ENCODE data around the gene ANKUB1. TPM values are rescaled to one million over a fixed set of nuclear protein-coding genes. Genes with fewer than 3 reads are reported as not detected.
A peak's percentile ranks its signal among the peaks of the same experiment; 100 is the strongest.

Gene ANKUB1
- total RNA-seq, 1 experiment from 2014 or later = not detected

- Histone ChIP-seq H3K27me3 (ENCODE audit: control insufficient read depth, insufficient read depth, low read length) (no peaks in the 10 kb centered on the region), H3K4me3 (ENCODE audit: insufficient read depth, low read depth, low read length) (no peak overlapping the region), H3K36me3 (replicated peaks; ENCODE audit: control insufficient read depth, insufficient read depth, low read length) (no peaks in the 10 kb centered on the region)
- no peak for DNase-seq
Measured at GRCh38 chr3:149723781-149724180, 68.6 kb downstream of the ANKUB1 start.

- no peak overlapping the region for H3K4me3 ChIP-seq (ENCODE audit: insufficient read depth, low read depth, low read length)
- H3K36me3 ChIP-seq (replicated peaks; ENCODE audit: control insufficient read depth, insufficient read depth, low read length) = no peaks in the 10 kb centered on the region
- no peaks in the 10 kb centered on the region for H3K27me3 ChIP-seq (ENCODE audit: control insufficient read depth, insufficient read depth, low read length)
- no peak for DNase-seq
Measured at GRCh38 chr3:149720918-149721317, 71.4 kb downstream of the ANKUB1 start.

DNA sequence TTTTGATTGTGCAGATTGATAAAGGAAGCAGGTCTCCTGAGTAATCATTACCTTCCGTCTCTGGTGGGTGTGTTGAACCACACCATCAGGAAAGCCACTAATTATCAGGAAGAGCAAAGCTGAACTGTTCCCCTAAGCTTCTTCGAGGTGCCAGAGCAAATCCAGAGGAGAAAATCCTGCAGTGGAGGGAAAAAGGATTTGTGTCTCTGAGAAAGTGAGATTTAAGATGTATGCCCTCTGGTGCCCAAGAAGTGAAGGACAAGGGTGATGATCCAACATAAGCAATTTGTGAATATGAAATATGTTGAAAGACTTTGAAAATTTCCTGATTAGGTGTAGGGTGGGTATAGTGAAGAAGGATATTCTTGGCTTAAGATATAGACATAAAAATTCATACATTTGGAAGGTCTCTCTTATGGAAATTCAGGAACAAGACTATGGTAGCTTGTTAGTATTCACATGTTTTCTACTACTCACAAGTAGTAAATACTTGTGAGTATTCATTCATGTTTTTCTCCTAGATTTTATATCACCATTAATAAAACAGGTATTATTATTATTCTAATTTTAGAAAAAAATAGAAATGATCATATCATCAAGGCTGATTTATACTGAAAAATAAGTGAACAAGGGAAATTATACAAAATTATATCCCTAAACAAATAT lies 74.8 kb downstream of the ANKUB1 start:
- Histone ChIP-seq H3K4me3 (ENCODE audit: insufficient read depth, low read depth, low read length) (no peak overlapping the region), H3K27me3 (ENCODE audit: control insufficient read depth, insufficient read depth, low read length) (no peaks in the 10 kb centered on the region), H3K36me3 (replicated peaks; ENCODE audit: control insufficient read depth, insufficient read depth, low read length) (no peaks in the 10 kb centered on the region)
- peak; percentile 69 for DNase-seq

GRCh38 chr3:149716984-149717383 lies 75.4 kb downstream of the ANKUB1 start:
- DNase-seq = no peak
- Histone ChIP-seq H3K27me3 (ENCODE audit: control insufficient read depth, insufficient read depth, low read length) (no peaks in the 10 kb centered on the region), H3K36me3 (replicated peaks; ENCODE audit: control insufficient read depth, insufficient read depth, low read length) (no peaks in the 10 kb centered on the region), H3K4me3 (ENCODE audit: insufficient read depth, low read depth, low read length) (no peak overlapping the region)

DNA sequence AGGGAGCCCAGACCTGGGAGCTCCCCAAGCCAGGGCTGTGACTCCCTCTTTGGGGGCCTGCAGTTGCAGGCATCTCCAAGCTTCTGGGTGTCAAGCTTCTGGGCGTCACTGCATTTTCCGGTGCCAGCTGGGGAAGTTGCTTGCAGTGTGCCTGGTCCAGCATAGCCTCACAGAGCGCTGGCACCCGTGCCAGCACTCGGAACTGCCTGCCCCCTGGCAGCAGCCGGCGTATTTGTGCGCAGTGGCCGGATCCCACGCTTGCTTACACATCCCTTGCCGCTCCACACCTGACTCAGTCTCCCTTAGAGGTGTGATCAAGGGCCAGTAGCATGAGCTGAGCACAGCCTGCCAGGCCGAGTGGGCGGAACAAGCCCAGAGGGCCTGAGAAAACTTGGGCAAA lies 77.1 kb downstream of the ANKUB1 start:
- H3K4me3 ChIP-seq (ENCODE audit: insufficient read depth, low read depth, low read length) = no peak overlapping the region
- no peaks in the 10 kb centered on the region for H3K27me3 ChIP-seq (ENCODE audit: control insufficient read depth, insufficient read depth, low read length)
- DNase-seq = no peak
- H3K36me3 ChIP-seq (replicated peaks; ENCODE audit: control insufficient read depth, insufficient read depth, low read length) = no peaks in the 10 kb centered on the region

DNA sequence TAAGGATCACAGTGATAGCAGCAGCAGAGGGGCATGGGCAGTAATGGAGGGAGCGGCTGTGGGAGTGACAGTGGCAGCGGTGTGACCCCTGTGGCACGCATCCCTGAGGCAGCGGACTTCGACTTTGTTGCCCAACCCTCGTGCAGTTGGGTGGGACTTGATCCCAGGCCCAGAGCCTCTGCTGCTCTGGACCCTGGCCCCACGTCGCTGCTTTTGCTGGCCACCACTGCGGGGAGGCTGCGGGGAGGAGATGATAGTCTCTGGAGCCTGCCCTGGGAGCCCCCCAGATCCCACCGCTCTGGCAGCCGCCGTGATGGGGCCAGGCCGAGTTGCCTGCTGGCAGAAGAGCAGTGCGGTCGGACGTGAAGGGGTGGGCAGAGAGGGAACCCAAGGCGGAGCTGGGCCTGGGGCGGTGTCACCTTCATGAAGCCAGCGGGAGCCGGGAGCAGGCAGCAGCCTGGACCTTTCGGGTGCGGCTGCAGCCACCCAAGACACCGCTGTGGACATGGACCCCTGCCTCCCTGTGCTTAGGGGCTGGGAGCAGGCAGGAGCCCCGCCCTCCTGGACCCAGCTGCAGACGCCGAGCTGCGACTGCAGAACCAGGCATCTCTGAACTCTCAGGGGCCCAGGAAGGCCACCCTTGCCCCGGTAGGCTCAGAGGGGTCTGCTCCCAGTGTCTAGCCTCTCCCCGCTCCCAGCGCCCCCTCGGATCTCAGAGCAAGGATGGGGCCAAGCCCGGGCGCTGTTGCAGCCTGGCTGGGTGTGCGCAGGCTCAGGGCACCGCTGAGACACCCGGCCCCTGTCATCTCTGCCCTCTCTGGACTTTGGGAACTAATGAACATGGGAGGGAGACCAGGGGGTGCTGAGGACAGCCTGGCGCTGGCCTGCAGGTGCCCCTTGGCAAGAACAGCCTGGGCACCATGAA lies 78.4 kb downstream of the ANKUB1 start:
- no peak overlapping the region for H3K4me3 ChIP-seq (ENCODE audit: insufficient read depth, low read depth, low read length)
- H3K36me3 ChIP-seq (replicated peaks; ENCODE audit: control insufficient read depth, insufficient read depth, low read length) = no peaks in the 10 kb centered on the region
- no peaks in the 10 kb centered on the region for H3K27me3 ChIP-seq (ENCODE audit: control insufficient read depth, insufficient read depth, low read length)
- DNase-seq = peak; percentile 27

Other genes with a start within 250 kb of the ANKUB1 start
- 14.1 and 22.0 TPM in 2 replicates for gene WWTR1, start 134.5 kb downstream of the ANKUB1 start, total RNA-seq (2014; rRNA removed; shearing (Covaris generic))
- gene COMMD2, start 40.1 kb downstream of the ANKUB1 start, total RNA-seq (2014; rRNA removed; shearing (Covaris generic)) = 41.3 and 58.9 TPM in 2 replicates
- gene RNF13, start 20.7 kb upstream of the ANKUB1 start, total RNA-seq (2014; rRNA removed; shearing (Covaris generic)) = 31.0 and 31.3 TPM in 2 replicates
- 236 and 243 TPM in 2 replicates for gene PFN2, start 178.3 kb upstream of the ANKUB1 start, total RNA-seq (2014; rRNA removed; shearing (Covaris generic))

All from H7 (cell line).